HG03575 (cell line): Measurements from ENCODE around the gene KCNQ1OT1.
"Not testable (repeated sequence)": the region's sequence is repeated elsewhere in the genome, so short reads cannot be mapped to it uniquely, and the experiment has no call there.

ENCODE experiments used
- ATAC-seq: cut with Tn5 transposase; IDR thresholded peaks from one replicate; pipeline ENCODE4 v1.9.1; 2021; ENCODE audit not compliant: unreplicated experiment, insufficient number of reproducible peaks, low FRiP score; ENCODE audit errors: extremely low read depth

Gene KCNQ1OT1

DNA sequence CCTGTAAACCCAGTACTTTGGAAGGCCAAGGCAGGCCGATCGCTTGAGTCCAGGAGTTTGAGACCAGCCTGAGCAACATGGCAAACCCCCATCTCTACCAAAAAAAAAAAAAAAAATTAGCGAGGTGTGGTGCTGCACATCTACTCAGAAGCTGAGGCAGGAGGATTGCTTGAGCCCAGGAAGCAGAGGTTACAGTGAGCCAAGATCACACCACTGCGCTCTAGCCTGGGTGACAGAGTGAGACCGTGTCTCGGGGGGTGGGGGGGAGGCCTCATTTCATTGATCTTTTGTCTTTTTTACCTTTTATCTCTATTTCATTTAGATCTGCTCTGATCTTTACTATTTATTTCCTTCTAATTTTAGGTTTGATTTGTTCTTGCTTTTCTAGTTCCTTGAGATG lies 51.8 kb downstream of the KCNQ1OT1 start:
- no peak for ATAC-seq

DNA sequence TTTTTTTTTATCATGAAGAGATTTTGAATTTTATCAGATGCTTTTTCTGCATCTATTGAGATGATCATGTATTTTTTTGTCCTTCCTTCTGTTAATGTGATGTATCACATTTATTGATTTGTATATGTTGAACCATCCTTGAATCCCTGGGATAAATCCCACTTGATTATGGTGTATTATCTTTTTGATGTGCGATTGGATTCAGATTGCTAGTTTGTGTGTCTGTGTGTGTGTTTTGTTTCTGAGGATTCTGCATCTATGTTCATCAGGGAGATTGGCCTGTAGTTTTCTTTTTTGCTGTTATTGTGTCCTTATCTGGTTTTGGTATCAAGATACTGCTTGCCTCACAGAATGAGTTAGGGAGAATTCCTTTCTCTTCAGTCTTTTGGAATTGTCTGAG lies 52.6 kb downstream of the KCNQ1OT1 start:
- no peak for ATAC-seq

DNA sequence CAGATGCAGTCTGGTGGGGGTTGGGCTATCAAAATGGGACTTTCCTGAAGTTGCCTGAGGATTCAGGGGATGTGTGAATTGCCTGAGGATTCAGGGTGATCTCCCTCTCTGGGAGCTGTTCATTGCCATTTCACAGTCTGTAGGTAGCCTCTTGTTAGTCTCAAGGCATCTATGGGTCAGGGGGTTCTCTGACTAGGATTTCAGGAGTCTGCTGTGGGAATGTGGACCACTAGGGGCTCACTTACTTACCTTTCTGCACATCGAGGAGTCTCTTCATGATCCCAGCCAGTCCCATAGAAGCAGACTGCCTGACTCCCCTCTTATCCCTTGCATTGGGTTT lies 54.0 kb downstream of the KCNQ1OT1 start:
- ATAC-seq = no peak

DNA sequence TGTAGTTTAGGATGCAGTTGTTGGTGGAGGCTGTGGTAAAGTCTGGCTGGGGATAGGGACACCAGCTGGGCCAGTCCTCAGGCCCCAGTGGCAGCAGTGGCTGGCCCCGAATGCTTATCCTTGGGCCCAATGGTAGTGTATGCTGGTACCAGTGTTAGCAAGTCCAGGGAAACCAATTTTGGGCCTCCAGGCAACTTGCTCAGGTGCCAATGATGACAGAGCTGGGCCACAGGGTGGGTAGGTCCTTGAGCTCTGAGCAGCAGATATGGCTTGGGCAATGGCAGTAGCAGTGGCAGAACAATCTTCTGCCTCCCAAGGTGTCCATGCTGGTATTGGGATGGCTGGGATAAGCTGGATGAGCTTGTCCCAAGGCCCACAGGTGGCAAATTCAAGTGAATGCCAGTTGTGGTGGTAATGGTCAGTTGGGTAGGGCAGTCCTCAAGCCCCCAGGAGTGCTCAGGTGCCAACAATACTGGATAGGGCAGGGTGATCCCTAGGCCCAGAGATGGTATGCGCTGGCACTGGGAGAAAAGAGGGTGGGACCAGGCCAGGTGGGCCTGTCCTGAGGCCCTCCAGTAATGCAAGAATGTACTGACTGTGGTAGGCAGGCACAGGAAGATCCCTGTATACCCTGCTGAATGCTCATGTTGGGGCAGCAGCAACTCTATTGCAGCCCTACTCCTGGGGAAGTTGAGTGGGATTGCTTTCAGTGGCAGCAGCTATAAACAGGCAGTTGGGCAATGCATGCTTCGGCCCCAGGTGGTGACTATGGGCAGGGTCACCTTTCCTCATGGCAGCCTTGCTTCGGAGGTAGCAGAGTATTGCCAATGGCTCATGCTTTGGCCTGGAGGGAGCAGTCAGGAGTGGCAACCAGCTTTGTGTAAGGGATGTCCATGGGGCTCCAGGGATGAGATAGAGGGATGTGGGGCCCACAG lies 54.7 kb downstream of the KCNQ1OT1 start:
- no peak for ATAC-seq

DNA sequence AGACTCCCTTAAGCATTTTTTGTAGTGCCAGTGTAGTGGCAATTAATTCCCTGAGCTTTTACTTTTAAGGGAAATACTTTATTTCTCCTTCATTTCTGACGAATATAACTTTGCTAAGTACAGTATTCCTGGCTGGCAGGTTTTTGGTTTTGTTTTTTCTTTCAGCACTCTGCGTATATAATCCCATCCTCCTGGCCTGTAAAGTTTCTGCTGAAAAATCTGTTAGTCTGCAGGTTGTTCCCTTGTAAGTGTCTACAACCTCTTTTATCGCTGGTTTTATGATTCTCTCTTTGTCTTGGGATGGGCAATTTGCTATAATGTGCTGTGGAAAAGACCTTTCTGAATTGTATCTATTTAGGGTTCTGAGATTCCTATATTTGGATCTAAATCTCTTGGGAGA lies 56.0 kb downstream of the KCNQ1OT1 start:
- no peak for ATAC-seq

DNA sequence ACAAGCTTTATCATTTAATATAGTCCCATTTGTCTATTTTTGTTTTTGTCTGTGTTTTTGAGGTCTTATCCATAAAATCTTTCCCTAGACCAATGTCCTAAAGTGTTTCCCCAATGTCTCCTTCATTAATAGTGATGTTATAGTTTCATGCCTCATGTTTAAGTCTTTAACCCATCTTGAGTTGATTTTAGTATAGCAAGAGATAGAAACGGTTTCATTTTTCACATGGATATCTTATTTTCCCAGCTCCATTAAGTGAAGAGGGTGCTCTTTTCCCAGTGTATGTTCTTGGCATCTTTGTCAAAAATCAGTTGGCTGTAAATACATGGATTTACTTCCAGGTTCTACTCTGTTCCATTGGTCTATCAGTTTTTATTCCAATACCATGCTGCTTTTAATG lies 58.2 kb downstream of the KCNQ1OT1 start:
- ATAC-seq = no peak

DNA sequence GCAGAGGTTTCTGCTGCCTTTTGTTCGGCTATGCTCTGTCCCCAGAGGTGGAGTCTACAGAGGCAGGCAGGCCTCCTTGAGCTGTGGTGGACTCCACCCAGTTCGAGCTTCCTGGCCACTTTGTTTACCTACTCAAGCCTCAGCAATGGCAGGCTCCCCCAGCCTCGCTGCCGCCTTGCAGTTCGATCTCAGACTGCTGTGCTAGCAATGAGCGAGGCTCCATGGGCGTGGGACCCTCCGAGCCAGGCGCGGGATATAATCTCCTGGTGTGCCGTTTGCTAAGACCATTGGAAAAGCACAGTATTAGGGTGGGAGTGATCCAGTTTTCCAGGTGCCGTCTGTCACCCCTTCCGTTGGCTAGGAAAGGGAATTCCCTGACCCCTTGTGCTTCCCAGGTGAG lies 60.0 kb downstream of the KCNQ1OT1 start:
- ATAC-seq = not testable (repeated sequence)

DNA sequence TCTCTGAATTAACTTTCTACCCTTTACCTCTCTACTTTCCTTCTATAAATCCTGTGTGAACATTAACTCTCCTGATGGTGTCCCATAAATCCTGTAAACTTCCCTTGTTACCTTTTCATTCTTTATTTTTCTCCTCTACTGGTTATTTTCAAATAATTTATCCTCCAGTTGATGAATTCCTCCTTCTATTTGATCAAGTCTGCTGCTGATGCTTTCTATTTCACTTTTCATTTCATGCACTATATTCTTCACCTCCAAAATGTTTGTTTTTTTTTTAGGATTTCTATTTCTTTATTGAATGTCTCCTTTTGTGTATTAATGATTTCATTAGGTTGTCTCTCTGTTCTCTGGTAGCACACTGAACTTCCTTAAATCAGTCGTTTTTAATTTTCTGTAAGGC lies 68.6 kb downstream of the KCNQ1OT1 start:
- ATAC-seq = no peak

DNA sequence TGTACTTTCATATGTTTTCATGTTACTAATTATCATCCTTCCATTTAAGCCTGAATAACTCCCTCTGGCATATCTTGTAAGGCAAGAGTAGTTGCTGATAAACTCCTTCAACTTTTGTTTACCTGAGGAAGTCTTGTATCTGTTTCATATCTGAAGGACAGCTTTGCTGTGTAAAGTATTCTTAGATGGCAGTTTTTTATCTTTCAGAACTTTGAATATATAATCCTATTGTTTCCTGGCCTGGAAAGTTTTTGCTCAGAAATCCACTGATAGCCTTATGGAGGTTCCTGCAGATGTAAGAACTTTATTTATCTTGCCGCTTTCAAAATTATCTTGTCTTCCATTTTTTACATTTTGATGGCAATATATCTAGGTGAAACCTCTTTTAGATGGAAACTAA lies 69.1 kb downstream of the KCNQ1OT1 start:
- no peak for ATAC-seq

DNA sequence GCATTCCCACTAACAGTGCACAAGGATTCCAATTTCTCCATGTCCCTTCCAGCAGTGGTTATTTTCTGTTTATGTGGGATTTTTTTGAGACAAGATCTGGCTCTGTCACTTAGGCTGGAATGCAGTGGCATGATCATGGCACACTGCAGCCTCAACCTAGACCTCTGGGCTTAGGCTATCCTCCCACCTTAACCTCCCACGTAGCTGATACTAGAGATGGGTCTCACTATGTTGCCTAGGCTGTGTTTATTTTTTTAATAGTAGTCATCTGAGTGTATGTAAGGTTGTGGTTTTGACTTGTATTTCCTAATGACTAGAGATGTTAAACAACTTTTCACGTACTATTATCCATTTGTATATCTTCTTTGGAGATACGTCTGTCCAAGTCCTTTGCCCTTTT lies 74.6 kb downstream of the KCNQ1OT1 start:
- no peak for ATAC-seq

DNA sequence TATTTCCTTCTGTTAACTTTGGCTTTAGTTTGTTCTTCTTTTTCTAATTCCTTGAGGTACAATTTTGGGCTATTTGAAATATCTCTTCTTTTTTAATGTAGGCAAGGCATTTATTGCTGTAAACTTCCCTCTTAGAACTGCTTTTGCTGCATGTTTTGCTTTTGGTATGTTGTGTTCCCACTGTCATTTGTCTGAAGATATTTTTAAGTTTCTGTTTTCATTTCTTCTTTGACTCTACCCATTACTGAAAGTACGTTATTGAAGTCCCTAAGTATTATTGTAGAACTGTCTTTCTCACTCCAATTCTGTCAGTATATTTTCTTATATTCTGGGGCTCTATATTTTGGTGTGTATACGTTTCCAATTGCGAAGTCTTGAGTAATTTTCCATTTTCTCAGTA lies 77.9 kb downstream of the KCNQ1OT1 start:
- no peak for ATAC-seq

DNA sequence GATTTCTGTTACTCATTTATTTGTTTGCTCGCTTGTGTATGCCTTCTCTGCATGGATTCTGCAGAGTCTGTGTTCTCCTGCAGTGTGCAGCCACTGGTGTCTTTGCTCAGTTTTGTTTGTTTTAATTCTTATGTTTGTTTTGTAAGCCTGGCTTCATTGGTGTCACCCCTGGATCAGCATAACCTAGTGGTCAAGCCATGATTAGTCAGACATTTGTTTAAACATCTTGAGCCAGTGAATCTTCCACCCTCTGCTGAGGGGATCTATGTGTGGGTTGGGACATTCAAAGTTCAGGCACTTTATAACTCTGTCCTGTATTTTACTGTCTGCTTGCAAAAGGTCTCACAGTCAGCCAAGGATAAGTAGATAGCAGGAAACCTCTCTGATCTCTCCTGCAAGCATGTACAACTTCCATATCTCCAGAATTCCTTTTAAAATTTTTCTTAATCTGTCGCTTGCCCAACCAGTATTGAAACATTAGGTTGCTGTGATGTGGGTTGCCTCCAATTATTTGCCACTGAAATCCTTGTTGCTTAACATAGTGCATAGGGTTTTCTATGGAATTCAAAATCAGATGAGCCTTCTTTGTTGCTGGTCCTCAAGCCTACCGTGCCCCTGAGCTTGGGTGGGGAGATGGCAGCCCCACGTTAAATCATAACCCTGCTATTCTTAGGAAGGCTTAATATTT lies 86.8 kb downstream of the KCNQ1OT1 start:
- no peak for ATAC-seq

DNA sequence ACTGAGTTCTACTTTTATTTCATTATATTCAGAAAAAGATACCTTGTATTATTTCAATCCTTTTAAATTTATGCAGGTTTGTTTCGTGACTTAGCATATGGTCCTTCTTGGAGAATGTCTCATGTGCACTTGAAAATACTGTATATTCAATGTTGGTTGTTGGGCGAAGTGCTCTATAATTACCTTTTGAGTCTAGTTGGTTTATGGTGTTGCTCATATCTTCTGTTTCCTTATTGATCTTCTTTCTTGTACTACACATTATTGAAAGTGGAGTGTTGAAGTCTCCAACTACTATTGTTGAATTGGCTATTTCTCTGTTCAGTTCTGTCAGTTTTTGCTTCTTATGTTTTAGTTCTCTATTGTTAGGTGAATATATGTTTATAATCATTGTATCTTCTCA lies 90.4 kb downstream of the KCNQ1OT1 start:
- no peak for ATAC-seq

DNA sequence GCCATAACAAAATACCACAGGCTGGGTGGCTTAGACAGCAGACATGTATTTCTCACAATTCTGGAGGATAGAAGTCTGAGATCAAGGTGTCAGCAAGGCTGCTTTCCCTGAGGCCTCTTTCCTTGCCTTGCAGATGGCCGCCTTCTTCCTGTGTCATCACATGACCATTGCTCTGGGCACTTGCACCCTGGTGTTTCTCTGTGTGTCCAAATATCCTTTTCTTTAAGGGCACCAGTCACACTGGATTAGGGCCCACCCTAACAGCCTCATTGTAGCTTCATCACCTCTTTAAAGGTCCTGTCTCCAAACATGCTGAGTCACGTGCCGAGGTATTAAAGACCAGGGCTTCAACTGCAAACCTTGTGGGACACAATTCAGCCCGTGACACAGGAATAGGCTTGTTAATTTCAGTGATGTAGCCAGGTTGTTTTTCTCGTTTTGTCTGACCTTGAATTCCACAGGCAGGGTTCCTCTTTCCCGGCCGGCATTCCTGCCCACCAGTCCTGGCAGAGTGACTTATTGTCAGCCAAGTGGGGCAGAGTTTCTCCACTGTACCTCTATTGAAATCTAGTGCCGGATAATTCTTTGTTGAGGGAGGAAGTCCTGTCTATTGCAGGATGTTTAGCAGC lies 100.1 kb downstream of the KCNQ1OT1 start:
- ATAC-seq = no peak

DNA sequence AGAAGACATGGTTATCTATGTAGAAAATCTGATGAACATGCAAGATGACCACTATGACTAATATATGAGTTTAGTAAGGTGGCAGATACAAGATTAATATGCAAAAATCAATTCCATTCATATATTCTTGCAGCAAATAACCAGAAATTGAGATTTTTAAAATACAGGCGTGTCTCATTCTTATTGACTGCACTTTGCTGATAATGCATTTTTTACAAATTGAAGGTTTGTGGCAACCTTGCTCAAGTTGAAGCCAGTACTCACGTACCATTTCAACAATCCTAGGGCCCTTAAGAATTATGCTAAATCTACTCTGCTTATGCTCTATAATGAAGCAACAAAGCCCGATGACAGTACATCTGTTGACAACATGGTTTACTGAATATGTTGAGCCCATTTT lies 104.6 kb downstream of the KCNQ1OT1 start:
- ATAC-seq = no peak

DNA sequence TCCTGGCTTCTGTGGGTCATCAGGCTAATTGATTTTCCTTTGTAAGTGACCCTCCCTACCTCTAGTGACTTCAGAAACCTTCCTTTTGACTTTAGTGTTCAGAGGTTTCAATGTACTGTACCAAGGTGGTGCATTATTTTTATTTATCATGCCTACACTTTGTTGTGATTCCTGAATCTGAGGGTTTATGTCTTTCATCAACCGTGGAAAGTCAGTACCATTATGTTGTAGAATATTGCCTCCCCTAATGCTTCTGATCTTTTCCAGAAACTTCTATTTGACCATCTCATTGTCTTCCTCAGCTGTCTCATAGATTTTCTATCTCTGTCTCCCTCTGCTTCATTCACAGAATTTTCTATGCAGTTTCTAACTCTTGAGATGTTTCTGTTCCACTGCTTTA lies 105.5 kb downstream of the KCNQ1OT1 start:
- no peak for ATAC-seq

DNA sequence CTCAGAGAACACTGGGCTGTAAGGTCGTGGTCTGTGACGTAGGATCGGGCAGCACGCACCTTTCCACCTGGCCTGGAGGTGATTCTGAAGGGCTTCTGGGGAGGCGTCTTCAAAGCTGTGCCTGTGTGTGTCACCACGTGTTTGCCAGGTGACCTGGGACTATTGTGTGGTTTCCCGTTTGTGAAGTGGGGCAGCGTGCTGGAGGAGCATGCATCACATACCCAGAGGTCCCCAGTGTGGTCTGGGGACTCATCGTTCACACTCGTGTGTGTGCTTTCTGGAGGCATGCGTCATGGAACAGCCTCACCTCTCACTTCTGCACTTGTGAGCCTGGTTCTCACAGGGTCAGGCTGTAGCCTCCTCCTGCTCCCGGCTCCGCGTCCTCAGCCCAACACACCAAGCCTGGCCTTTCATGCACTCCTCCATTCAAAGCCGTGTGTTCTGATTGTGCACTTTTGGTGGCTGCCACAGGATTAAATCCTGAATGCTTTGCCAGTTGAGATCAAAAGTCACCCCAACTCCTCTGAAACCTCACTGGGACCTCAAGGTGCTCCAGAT lies 106.3 kb downstream of the KCNQ1OT1 start:
- ATAC-seq = no peak

DNA sequence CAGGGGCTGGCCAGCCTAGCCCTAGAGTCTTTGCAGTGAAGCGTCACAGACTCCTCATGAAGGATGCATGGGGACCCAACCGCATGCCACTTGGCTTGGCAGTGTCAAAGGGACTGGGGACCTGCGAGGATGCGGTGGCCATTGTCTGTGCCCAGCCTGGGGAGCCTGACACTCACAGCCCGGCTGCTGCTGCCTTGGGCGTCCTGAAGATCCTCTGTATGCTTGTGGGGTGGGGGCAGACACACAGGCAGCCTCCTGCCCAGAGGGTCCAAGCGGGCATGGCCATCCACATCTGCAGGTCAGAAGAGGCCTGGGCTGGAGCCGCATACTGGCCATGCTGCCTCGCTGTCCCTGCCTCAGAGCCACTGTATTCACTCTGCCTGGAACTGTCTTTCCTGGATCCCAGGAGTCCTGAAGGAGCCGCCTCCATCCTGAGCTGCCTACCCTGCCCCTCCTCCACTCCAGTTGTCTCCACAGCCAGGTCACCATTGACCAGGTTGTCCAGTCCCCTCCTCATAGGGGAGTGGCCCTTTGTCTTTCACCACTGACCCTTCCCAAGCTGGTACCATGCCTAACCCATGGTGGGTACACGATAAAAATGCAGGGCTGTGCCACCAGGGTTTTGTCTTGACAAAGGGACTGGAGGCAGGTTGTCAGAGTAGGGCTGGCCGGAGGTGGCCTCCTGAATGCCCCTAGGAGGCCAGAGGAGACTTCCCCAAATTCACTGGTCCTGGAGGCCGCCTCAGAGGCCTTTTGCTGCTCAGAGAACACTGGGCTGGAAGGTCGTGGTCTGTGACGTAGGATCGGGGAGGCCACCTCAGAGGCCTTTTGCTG lies 107.0 kb downstream of the KCNQ1OT1 start:
- no peak for ATAC-seq

DNA sequence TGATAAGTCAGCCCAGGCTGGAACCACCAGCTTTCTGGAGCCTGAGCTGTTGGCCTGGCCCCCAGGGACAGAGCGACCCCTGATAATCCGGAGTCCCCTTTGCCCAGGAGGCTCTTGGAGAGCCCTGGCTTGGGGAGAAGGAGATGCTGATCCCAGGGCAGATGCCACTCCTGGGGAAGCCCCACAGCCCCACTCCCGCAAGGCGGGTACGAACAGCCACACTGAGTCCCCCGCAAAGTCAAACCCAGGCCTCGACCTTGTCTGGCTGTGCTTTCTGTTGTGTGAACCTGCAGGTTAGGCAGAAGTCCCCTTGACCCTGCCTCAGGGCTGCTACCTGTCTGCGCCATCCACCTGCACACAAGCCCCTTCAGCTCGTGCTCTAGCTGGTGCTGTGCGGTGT lies 108.0 kb downstream of the KCNQ1OT1 start:
- no peak for ATAC-seq
